Lung (tissue), 12 donors: ENCODE results near the gene SNX9. TPM values are rescaled to one million over a fixed set of nuclear protein-coding genes. Genes with fewer than 3 reads are reported as not detected.

Source experiments
- ATAC-seq: fragments of 200-7000 bp; cut with Tn5 transposase; one replicate; pipeline ENCODE4 v1.9.1; 2020; ENCODE audit warnings: moderate number of reproducible peaks; ENCODE audit not compliant: insufficient read depth, low FRiP score
- DNase-seq, 3 donors: peaks; one replicate each; pipeline ENCODE4 v3.0.0-alpha.2; 2013 to 2017
- H3K27ac ChIP-seq, 2 donors: one replicate each; pipeline ENCODE4 v1.5.1; 2013; ENCODE audit warnings: mild to moderate bottlenecking in 2 of 2, moderate library complexity in 2 of 2, control low read depth in 1 of 2, inconsistent platforms in 1 of 2, low read depth in 1 of 2, low read length in 1 of 2
- H3K27me3 ChIP-seq, 3 donors: one replicate each; pipeline ENCODE4 v1.5.1; 2013; ENCODE audit warnings: low read length in 2 of 3; ENCODE audit not compliant: control insufficient read depth in 3 of 3, insufficient read depth in 3 of 3
- H3K36me3 ChIP-seq, 4 donors: one replicate each; pipeline ENCODE4 v1.5.1; 2013; ENCODE audit warnings: low read length in 4 of 4, mild to moderate bottlenecking in 1 of 4, moderate library complexity in 1 of 4; ENCODE audit not compliant: control insufficient read depth in 4 of 4, insufficient read depth in 4 of 4
- H3K4me1 ChIP-seq, 5 donors: one replicate each; pipeline ENCODE4 v1.5.1; 2013; ENCODE audit warnings: low read length in 5 of 5, mild to moderate bottlenecking in 2 of 5, moderate library complexity in 1 of 5; ENCODE audit not compliant: control insufficient read depth in 5 of 5, insufficient read depth in 5 of 5
- H3K4me3 ChIP-seq: one replicate; pipeline ENCODE4 v1.5.1; 2013; ENCODE audit warnings: mild to moderate bottlenecking, control low read depth, moderate library complexity
- H3K9ac ChIP-seq, 2 donors: one replicate each; pipeline ENCODE4 v1.5.1; 2013; ENCODE audit warnings: low read length in 2 of 2, control low read depth in 1 of 2; ENCODE audit not compliant: insufficient read depth in 1 of 2
- H3K9me3 ChIP-seq, 4 donors: one replicate each; pipeline ENCODE4 v1.5.1; 2013; ENCODE audit warnings: low read length in 3 of 4, mild to moderate bottlenecking in 1 of 4, moderate library complexity in 1 of 4; ENCODE audit not compliant: control insufficient read depth in 4 of 4, insufficient read depth in 3 of 4
- WGBS, 2 donors: extraction: QIAGEN DNeasy Blood & Tissue Kit; methylation state at CpG; one replicate each; pipeline ENCODE4 v1.1.7; 2013; 5-methylcytosine and 5-hydroxymethylcytosine counted together
- polyA plus RNA-seq, 2 donors: library from polyadenylated mRNA; stranded (reverse); fragments of 200-250 nt; gene quantifications; one replicate each; pipeline ENCODE4 v1.2.1, GENCODE V29; 2013
- total RNA-seq, 2 donors: library from RNA; depleted of rRNA in 1 of 2; stranded (reverse); fragments of >200 nt in 1 of 2; gene quantifications; one replicate each; pipeline ENCODE4 v1.2.1, GENCODE V29; 2014 to 2021
- TF ChIP-seq, protein P1 (sequence below): IDR thresholded peaks from 2 replicates; pipeline ENCODE4 v1.5.1; 2012; ENCODE audit warnings: mild to moderate bottlenecking; ENCODE audit errors: control extremely low read depth, extremely low read depth
- donor health status: control.
- donor health status: control.
- donor health status: Bipolar disorder and iron deficiency.
- donor health status: healthy.
- donor health status: DM: yes; HTN: yes; CAD: no.

The SNX9 gene
- total and polyA plus RNA-seq, 4 donors: 13.8 to 35.0 (median 23.8) TPM

DNA sequence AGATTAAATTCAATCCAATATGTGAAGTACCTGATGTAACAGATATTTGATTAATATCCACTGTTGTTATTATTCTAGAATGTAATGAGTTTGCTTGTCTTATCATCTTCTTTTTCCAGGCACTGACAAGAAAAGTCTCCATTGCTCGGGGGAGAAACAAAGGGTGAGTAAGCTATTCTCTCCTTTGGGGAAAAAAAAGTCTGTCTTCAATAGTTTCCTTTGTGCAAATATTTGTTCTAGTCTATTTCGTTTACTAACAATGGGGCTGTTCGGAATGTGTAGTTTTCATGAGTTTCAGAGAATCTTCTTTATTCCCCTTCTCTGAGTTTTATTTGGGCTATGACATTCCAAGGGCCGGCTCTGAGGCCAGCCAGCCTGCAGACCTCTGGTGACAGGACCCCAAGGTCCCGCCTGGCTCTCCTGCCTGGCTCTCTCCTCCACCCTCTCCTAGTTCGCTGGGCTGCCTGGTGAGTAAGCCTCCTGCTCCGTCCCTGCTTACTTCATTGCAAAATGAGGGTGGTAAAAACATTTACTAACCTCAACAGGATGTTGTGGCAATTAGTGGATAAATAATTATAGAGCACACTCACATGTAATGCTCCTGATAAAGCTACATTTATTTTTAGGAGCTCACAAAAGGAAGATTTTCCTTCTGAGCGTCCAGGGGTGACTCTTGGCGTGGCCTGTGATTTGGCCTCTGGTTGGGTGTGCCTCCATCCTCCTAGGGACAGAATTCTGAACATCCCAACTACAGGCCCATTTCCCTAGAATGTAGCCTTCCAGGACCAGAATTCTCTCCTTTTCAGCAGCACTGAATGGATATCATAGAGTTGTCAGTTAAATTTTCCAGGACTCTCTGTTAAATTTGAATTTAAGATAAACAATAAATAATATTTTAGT, 43.1 kb upstream of the SNX9 start:
- 75 to 77% methylated on average over 9 of the region's 9 CpGs for WGBS, 2 donors

DNA sequence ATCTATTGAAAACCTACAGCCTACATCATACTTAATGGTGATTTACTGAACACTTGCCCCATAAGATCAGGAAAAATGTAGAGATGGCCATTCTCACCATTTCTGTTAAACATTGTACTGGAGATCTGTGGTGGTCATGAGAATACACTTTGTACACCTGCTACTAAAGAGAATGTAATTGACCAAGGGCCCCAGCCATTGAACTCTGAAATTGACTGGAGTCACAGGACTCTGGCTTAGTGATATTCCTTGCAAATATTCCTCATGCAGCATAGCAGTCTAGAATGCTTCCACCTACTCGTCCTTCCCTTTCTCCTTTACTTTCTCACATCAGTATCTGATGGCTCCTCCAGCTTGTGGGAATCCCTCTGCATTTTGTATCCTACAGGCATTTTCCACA, 37.4 kb upstream of the SNX9 start:
- no peak for ATAC-seq
- DNase-seq: no peak
- Histone ChIP-seq H3K27me3 (no peaks in the 10 kb centered on the region), H3K9ac (no peak overlapping the region), H3K4me3 (no peak overlapping the region), H3K27ac (no peak overlapping the region), H3K36me3 (no peaks in the 10 kb centered on the region), H3K9me3 (no peaks in the 10 kb centered on the region), H3K4me1 (no peaks in the 10 kb centered on the region)
- TF ChIP-seq, protein P1, sequence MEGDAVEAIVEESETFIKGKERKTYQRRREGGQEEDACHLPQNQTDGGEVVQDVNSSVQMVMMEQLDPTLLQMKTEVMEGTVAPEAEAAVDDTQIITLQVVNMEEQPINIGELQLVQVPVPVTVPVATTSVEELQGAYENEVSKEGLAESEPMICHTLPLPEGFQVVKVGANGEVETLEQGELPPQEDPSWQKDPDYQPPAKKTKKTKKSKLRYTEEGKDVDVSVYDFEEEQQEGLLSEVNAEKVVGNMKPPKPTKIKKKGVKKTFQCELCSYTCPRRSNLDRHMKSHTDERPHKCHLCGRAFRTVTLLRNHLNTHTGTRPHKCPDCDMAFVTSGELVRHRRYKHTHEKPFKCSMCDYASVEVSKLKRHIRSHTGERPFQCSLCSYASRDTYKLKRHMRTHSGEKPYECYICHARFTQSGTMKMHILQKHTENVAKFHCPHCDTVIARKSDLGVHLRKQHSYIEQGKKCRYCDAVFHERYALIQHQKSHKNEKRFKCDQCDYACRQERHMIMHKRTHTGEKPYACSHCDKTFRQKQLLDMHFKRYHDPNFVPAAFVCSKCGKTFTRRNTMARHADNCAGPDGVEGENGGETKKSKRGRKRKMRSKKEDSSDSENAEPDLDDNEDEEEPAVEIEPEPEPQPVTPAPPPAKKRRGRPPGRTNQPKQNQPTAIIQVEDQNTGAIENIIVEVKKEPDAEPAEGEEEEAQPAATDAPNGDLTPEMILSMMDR: no peak
- WGBS, 2 donors: 88 to 100% methylated on average over 1 of the region's 1 CpG

More for the DNA sequence above, 43.1 kb upstream of the SNX9 start:
- no peak overlapping the region for H3K9ac ChIP-seq
- no peaks in the 10 kb centered on the region for H3K9me3 ChIP-seq
- no peak overlapping the region for H3K4me3 ChIP-seq
- H3K4me1 ChIP-seq: no peaks in the 10 kb centered on the region
- H3K27me3 ChIP-seq: no peaks in the 10 kb centered on the region
- TF ChIP-seq, protein P1: no peak
- no peaks in the 10 kb centered on the region for H3K36me3 ChIP-seq
- DNase-seq (no peak), ATAC-seq (no peak)
- no peak overlapping the region for H3K27ac ChIP-seq

DNA sequence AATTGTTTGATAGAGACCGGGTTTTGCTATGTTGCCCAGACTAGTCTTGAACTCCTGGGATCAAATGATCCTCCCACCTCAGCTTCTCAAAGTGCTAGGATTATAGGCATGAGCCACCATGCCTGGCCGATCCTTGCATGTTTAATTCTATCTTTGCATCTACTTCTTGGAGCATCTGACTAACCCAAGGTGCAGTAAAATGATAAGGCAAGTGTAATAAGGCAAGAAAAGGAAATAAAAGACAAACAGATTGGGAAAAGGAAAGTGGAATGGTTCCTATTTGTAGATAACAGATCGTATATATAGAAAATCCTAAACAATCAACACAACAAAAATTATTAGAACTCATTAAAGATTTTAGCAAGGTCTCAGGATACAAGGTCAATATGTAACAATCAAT, 36.8 kb upstream of the SNX9 start:
- Histone ChIP-seq H3K27ac (no peak overlapping the region), H3K27me3 (no peaks in the 10 kb centered on the region), H3K36me3 (no peaks in the 10 kb centered on the region), H3K4me3 (no peak overlapping the region), H3K9me3 (no peaks in the 10 kb centered on the region), H3K9ac (no peak overlapping the region), H3K4me1 (no peaks in the 10 kb centered on the region)
- TF ChIP-seq, protein P1: no peak
- ATAC-seq (no peak), DNase-seq (no peak)
- WGBS, 2 donors: 86 to 87% methylated on average over 3 of the region's 3 CpGs

DNA sequence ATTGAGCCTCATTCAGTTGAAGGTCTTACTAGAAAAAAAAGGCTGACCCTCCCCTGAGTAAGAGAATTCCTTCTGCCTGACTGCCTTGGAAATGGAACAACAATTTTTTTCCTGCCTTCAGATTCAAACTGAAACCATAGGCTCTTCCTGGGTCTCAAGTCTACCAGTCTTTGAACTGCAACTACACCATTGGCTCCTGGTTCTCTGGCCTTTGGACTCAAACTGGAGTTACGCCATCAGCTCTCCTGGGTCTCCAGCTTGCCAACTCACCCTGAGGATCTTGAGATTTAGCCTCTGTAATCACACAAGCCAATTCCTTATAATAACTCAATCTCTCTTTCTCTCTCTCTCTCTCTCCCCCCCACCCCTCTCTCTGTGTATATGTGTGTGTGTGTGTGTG, 36.0 kb upstream of the SNX9 start:
- Histone ChIP-seq H3K4me1 (no peaks in the 10 kb centered on the region), H3K36me3 (no peaks in the 10 kb centered on the region), H3K27ac (no peak overlapping the region), H3K27me3 (no peaks in the 10 kb centered on the region), H3K9me3 (no peaks in the 10 kb centered on the region), H3K4me3 (no peak overlapping the region), H3K9ac (no peak overlapping the region)
- DNase-seq (no peak), ATAC-seq (no peak)
- TF ChIP-seq, protein P1: no peak
- 87 to 92% methylated on average over 1 of the region's 1 CpG for WGBS, 2 donors
